CD14-positive monocyte (primary cell): ENCODE data around the gene CXCR6. TPM values are rescaled to one million over a fixed set of nuclear protein-coding genes. Genes with fewer than 3 reads are reported as not detected.

Experiments
- DNase-seq, 3 donors: peaks; one replicate each; pipeline ENCODE4 v3.0.0-alpha.2; 2011 to 2022
- H2AFZ ChIP-seq: 2 replicates; pipeline ENCODE4 v1.6.0; 2012; ENCODE audit warnings: mild to moderate bottlenecking, low read depth, low read length, inconsistent platforms; ENCODE audit not compliant: insufficient read depth, poor library complexity, severe bottlenecking
- H3K27ac ChIP-seq, 2 donors: 1 replicate in 1 of 2; 2 replicates in 1 of 2; pipeline ENCODE4 v1.5.1; 2012 to 2013; ENCODE audit warnings: low read length in 2 of 2, control low read depth in 1 of 2, inconsistent platforms in 1 of 2, low read depth in 1 of 2, mild to moderate bottlenecking in 1 of 2
- H3K27me3 ChIP-seq, 2 donors: one replicate each; pipeline versions ENCODE4 v1.6.0 to v1.6.1; 2011 to 2013; ENCODE audit warnings: low read length in 2 of 2; ENCODE audit not compliant: control insufficient read depth in 2 of 2, insufficient read depth in 2 of 2
- H3K36me3 ChIP-seq, 2 donors: replicated peaks in 1 of 2; 1 replicate in 1 of 2; 2 replicates in 1 of 2; pipeline versions ENCODE4 v1.5.1 to v1.6.1; 2012 to 2013; ENCODE audit warnings: low read length in 2 of 2, control low read depth in 1 of 2, inconsistent platforms in 1 of 2, mild to moderate bottlenecking in 1 of 2; ENCODE audit not compliant: insufficient read depth in 2 of 2, control insufficient read depth in 1 of 2
- H3K4me1 ChIP-seq, 2 donors: 1 replicate in 1 of 2; 2 replicates in 1 of 2; pipeline versions ENCODE4 v1.5.1 to v1.6.1; 2012 to 2013; ENCODE audit warnings: low read length in 2 of 2, control low read depth in 1 of 2, inconsistent platforms in 1 of 2, mild to moderate bottlenecking in 1 of 2, moderate library complexity in 1 of 2; ENCODE audit not compliant: insufficient read depth in 2 of 2, control insufficient read depth in 1 of 2
- H3K4me2 ChIP-seq: replicated peaks from 2 replicates; pipeline ENCODE3; 2012; ENCODE audit warnings: low read length, moderate library complexity, mild to moderate bottlenecking; ENCODE audit not compliant: poor library complexity, severe bottlenecking; ENCODE audit errors: extremely low read depth
- H3K4me3 ChIP-seq, 3 experiments: fragments of 200-600 bp in 1 of 3; sonication (generic) in 1 of 3; replicated peaks in 1 of 3; 1 replicate in 2 of 3; 2 replicates in 1 of 3; pipeline ENCODE4 v1.5.1; 2011 to 2013; ENCODE audit warnings: low read length in 3 of 3, mild to moderate bottlenecking in 3 of 3, control low read depth in 2 of 3, low read depth in 2 of 3, inconsistent platforms in 1 of 3, moderate library complexity in 1 of 3
- H3K79me2 ChIP-seq: 2 replicates; pipeline ENCODE4 v1.6.0; 2012; ENCODE audit warnings: mild to moderate bottlenecking, control low read depth, inconsistent platforms, low read length, moderate library complexity; ENCODE audit not compliant: insufficient read depth
- H3K9ac ChIP-seq: 2 replicates; pipeline ENCODE4 v1.6.0; 2017; ENCODE audit warnings: low read length, mild to moderate bottlenecking; ENCODE audit not compliant: insufficient read depth, poor library complexity, severe bottlenecking
- H3K9me3 ChIP-seq, 2 donors: replicated peaks in 1 of 2; 1 replicate in 1 of 2; 2 replicates in 1 of 2; pipeline versions ENCODE4 v1.5.1 to v1.6.1; 2012 to 2013; ENCODE audit warnings: low read length in 2 of 2, control low read depth in 1 of 2; ENCODE audit not compliant: control insufficient read depth in 1 of 2, insufficient read depth in 1 of 2
- H4K20me1 ChIP-seq: 2 replicates; pipeline ENCODE4 v1.6.0; 2012; ENCODE audit warnings: mild to moderate bottlenecking, low read length, control low read depth, moderate library complexity; ENCODE audit not compliant: insufficient read depth
- H3K27ac Mint-ChIP-seq, 7 donors: one replicate each; pipeline ENCODE4 v1.8.0; 2020; ENCODE audit warnings: mild to moderate bottlenecking in 7 of 7, mixed read lengths in 7 of 7, moderate library complexity in 6 of 7, inconsistent platforms in 2 of 7
- H3K27me3 Mint-ChIP-seq, 3 donors: one replicate each; pipeline ENCODE4 v1.8.0; 2021 to 2022; ENCODE audit warnings: low read depth in 3 of 3, mild to moderate bottlenecking in 3 of 3, mixed read lengths in 3 of 3, moderate library complexity in 3 of 3, inconsistent platforms in 1 of 3
- H3K36me3 Mint-ChIP-seq, 2 donors: one replicate each; pipeline ENCODE4 v1.8.0; 2020; ENCODE audit warnings: mixed read lengths in 2 of 2, inconsistent platforms in 1 of 2, mild to moderate bottlenecking in 1 of 2
- H3K4me1 Mint-ChIP-seq: one replicate; pipeline ENCODE4 v1.8.0; 2020; ENCODE audit warnings: mild to moderate bottlenecking, mixed read lengths
- H3K4me3 Mint-ChIP-seq, 2 donors: one replicate each; pipeline ENCODE4 v1.8.0; 2020; ENCODE audit warnings: mild to moderate bottlenecking in 2 of 2, mixed read lengths in 2 of 2, moderate library complexity in 1 of 2
- H3K9me3 Mint-ChIP-seq, 7 donors: one replicate each; pipeline ENCODE4 v1.8.0; 2020 to 2022; ENCODE audit warnings: mixed read lengths in 7 of 7, mild to moderate bottlenecking in 6 of 7, moderate library complexity in 6 of 7, inconsistent platforms in 2 of 7
- WGBS: methylation state at CpG from one replicate; pipeline ENCODE4 v1.1.5; 2013; ENCODE audit warnings: missing lambda C conversion rate; ENCODE audit not compliant: insufficient coverage; 5-methylcytosine and 5-hydroxymethylcytosine counted together
- intact Hi-C, 2 donors: fragments of 100-400 bp; cut with micrococcal nuclease; formaldehyde crosslinking; loops; one replicate each; pipeline versions ENCODE4 v1.15.0 to v1.15.1; 2023
- polyA plus RNA-seq, 3 donors: library from polyadenylated mRNA; depleted of rRNA in 1 of 3; unstranded in 2 of 3; stranded (reverse) in 1 of 3; fragments of 300-500 nt in 2 of 3; fragments of >200 nt in 1 of 3; fragmentation: Illumina TruSeq in 2 of 3; gene quantifications; 1 replicate in 2 of 3; 2 replicates in 1 of 3; pipeline ENCODE4 v1.2.3, GENCODE V29; 2012 to 2021
- TF ChIP-seq, protein P1 (sequence below): fragments of 200-600 bp; IDR thresholded peaks from one replicate; pipeline ENCODE4 v1.8.0; 2022; ENCODE audit warnings: antibody characterized with exemption, mild to moderate bottlenecking

CXCR6 gene
- polyA plus RNA-seq, 3 donors, result 0.10 TPM; not detected in 2

DNA sequence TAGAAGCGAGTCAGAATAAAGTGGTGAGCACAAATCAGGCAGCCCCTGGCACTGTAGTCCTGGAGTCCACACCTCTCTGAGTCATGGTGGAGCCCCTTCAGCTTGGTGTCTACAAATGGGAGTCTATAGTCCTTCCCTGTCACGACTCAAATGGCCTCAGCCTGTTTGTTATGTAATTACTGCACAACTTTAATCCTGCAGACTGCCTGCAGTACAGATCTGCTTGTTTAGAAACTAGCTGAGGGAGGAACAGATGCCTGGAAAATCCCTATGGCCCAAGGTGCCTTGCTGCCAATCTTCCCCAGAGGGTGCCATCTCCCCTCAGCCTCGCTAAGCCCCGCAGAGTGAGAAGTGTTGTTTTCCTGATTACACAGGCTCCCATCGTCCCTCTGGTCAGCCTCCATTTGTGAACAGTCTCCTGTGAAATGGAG lies 3.9 kb upstream of the CXCR6 start:
- peaks cover 3% of the 10 kb centered on the region for H4K20me1 ChIP-seq
- intact Hi-C loops, result loop anchor here (2.0 to 10.0 kb wide), 5 partner anchors 137 to 505 kb away; no protein-coding TSS in a partner anchor
- peaks cover 63 to 66% of the 10 kb centered on the region in 2 donors for H3K36me3 Mint-ChIP-seq
- no peak overlapping the region for H3K4me2 ChIP-seq
- H3K9ac ChIP-seq, result no peak overlapping the region
- no peak overlapping the region for H2AFZ ChIP-seq
- peaks cover 4% of the 10 kb centered on the region for H3K4me1 Mint-ChIP-seq
- H3K9me3 ChIP-seq, result no peaks in the 10 kb centered on the region
- 70% methylated on average over 2 of the region's 5 CpGs for WGBS
- no peaks in the 10 kb centered on the region for H3K9me3 Mint-ChIP-seq
- H3K27me3 Mint-ChIP-seq, result no peaks in the 10 kb centered on the region
- peak overlapping the region in 1 of 7 donors; percentile 11 for H3K27ac Mint-ChIP-seq
- DNase-seq, result peak in 2 of 3 donors; percentile 1 to 56
- TF ChIP-seq, protein P1, sequence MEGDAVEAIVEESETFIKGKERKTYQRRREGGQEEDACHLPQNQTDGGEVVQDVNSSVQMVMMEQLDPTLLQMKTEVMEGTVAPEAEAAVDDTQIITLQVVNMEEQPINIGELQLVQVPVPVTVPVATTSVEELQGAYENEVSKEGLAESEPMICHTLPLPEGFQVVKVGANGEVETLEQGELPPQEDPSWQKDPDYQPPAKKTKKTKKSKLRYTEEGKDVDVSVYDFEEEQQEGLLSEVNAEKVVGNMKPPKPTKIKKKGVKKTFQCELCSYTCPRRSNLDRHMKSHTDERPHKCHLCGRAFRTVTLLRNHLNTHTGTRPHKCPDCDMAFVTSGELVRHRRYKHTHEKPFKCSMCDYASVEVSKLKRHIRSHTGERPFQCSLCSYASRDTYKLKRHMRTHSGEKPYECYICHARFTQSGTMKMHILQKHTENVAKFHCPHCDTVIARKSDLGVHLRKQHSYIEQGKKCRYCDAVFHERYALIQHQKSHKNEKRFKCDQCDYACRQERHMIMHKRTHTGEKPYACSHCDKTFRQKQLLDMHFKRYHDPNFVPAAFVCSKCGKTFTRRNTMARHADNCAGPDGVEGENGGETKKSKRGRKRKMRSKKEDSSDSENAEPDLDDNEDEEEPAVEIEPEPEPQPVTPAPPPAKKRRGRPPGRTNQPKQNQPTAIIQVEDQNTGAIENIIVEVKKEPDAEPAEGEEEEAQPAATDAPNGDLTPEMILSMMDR, result no peak
- peaks cover 34 to 65% of the 10 kb centered on the region in 2 donors for H3K36me3 ChIP-seq
- no peaks in the 10 kb centered on the region for H3K79me2 ChIP-seq
- H3K27ac ChIP-seq, result no peak overlapping the region
- H3K4me3 Mint-ChIP-seq, result no peak overlapping the region
- no peak overlapping the region for H3K4me3 ChIP-seq
- peaks cover 0 to 2% of the 10 kb centered on the region in 2 donors for H3K4me1 ChIP-seq
- no peaks in the 10 kb centered on the region for H3K27me3 ChIP-seq

DNA sequence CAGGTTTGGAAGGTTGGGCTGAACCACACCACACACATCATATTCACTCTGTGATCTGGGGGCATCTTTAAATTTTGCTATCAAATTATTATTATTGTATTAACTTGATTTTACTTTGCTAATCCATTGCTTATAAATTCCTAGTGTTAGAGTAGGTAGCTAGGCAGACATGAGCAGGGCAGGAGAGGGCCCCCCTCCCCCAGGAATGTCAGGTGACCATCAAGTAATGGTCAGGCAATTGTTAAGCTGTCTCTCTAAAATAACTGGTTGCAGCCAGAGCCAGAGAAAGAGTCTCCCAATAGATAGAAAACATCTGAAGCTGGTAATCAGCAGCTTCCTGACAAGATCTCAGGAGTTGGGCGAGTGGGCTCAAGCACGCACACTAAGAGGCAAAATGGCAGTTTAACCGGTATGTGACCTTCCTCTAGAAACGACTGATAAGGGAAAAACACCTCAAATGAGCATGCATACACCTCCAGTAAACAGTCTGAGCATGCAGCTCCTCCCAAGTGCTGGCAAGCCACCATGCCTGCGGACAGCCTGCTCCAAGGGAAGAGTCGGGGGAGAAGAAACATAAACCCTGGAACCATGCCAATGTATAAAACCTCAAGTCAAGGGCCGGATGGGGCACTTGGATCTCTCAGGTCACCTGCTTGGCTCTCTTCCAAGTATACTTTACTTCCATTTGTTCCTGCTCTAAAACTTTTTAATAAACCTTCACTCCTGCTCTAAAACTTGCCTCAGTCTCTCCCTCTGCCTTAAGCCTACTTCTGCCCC lies 3.1 kb upstream of the CXCR6 start:
- Histone ChIP-seq H4K20me1 (peaks cover 3% of the 10 kb centered on the region), H3K4me1 (peaks cover 0 to 2% of the 10 kb centered on the region in 2 donors), H3K9me3 (no peaks in the 10 kb centered on the region), H3K27ac (no peak overlapping the region), H3K36me3 (peaks cover 25 to 65% of the 10 kb centered on the region in 2 donors), H3K4me3 (no peak overlapping the region), H3K4me2 (no peak overlapping the region), H3K79me2 (no peaks in the 10 kb centered on the region), H3K9ac (no peak overlapping the region), H2AFZ (no peak overlapping the region), H3K27me3 (no peaks in the 10 kb centered on the region)
- no peak overlapping the region for H3K4me3 Mint-ChIP-seq
- no peaks in the 10 kb centered on the region for H3K27me3 Mint-ChIP-seq
- TF ChIP-seq, protein P1, result no peak
- H3K4me1 Mint-ChIP-seq, result peaks cover 4% of the 10 kb centered on the region
- H3K9me3 Mint-ChIP-seq, result no peaks in the 10 kb centered on the region
- WGBS, result 87% methylated on average over 7 of the region's 7 CpGs
- DNase-seq, result no peak
- H3K27ac Mint-ChIP-seq, result no peak overlapping the region
- intact Hi-C loops, result no loop called here
- H3K36me3 Mint-ChIP-seq, result peaks cover 61 to 64% of the 10 kb centered on the region in 2 donors
